Mucosa of descending colon (tissue), 3 donors: ENCODE measurements around the gene MARS1. TPM values are rescaled to one million over a fixed set of nuclear protein-coding genes. Genes with fewer than 3 reads are reported as not detected.

Source experiments
- ATAC-seq: fragments of 200-7000 bp; cut with Tn5 transposase; one replicate; pipeline ENCODE4 v1.9.1; 2020; ENCODE audit warnings: mild to moderate bottlenecking, moderate library complexity
- DNase-seq, 3 donors: peaks; one replicate each; pipeline ENCODE4 v3.0.0-alpha.2; 2020
- H3K36me3 ChIP-seq: fragments of 200-600 bp; one replicate; pipeline ENCODE4 v1.8.0; 2021; ENCODE audit warnings: low read depth, mild to moderate bottlenecking
- H3K4me1 ChIP-seq: fragments of 200-600 bp; one replicate; pipeline ENCODE4 v1.8.0; 2021; ENCODE audit warnings: low read depth, mild to moderate bottlenecking
- H3K4me3 ChIP-seq: fragments of 200-600 bp; one replicate; pipeline ENCODE4 v1.8.0; 2021; ENCODE audit warnings: mild to moderate bottlenecking
- H3K9me3 ChIP-seq: fragments of 200-600 bp; one replicate; pipeline ENCODE4 v1.8.0; 2021; ENCODE audit warnings: mild to moderate bottlenecking
- CTCF ChIP-seq: fragments of 200-600 bp; IDR thresholded peaks from one replicate; pipeline ENCODE4 v1.8.0; 2022; ENCODE audit warnings: antibody characterized with exemption, mild to moderate bottlenecking
- intact Hi-C, 2 donors: fragments of 100-400 bp; cut with DNase I in 1 of 2; cut with micrococcal nuclease in 1 of 2; formaldehyde crosslinking; loops; one replicate each; pipeline versions ENCODE4 v1.11.0 to v1.11.1; 2022; cut with DNase I, micrococcal nuclease
- total RNA-seq, 3 donors: library from RNA; stranded (reverse); fragmentation: NEBNext Ultra II Directional in 2 of 3; extraction: Animal tissue kit (Norgen Biotek cat#: 25700) in 2 of 3; gene quantifications; one replicate each; pipeline versions ENCODE4 v1.2.1 to v1.2.4, GENCODE V29; 2021 to 2023
- donor health status: DM: no; HTN: no; CAD: no; lungs with moderate emphysema.
- donor health status: DM: no; HTN: no; CAD: no.
- donor health status: DM: no; HTN: yes; CAD: no.

Gene MARS1
- total RNA-seq, 3 donors from 2014 or later: 63.7 to 117 (median 94.7) TPM

- DNase-seq (no peak), ATAC-seq (no peak)
- peaks cover 11% of the 10 kb centered on the region for H3K4me1 ChIP-seq
- H3K4me3 ChIP-seq: no peak overlapping the region
- H3K9me3 ChIP-seq: no peaks in the 10 kb centered on the region
- intact Hi-C loops: no loop called here
- H3K36me3 ChIP-seq: peaks cover 3% of the 10 kb centered on the region
- no peak for TF ChIP-seq CTCF
Measured at GRCh38 chr12:57548013-57548315, 60.1 kb downstream of the MARS1 start.

GRCh38 chr12:57548488-57548887 lies 60.6 kb downstream of the MARS1 start:
- H3K4me3 ChIP-seq: no peak overlapping the region
- DNase-seq (no peak), ATAC-seq (no peak)
- H3K4me1 ChIP-seq: peaks cover 11% of the 10 kb centered on the region
- TF ChIP-seq CTCF: no peak
- no peaks in the 10 kb centered on the region for H3K9me3 ChIP-seq
- H3K36me3 ChIP-seq: peaks cover 3% of the 10 kb centered on the region
- intact Hi-C loops: no loop called here

- Histone ChIP-seq H3K4me1 (peaks cover 11% of the 10 kb centered on the region), H3K4me3 (no peak overlapping the region), H3K9me3 (no peaks in the 10 kb centered on the region), H3K36me3 (peaks cover 3% of the 10 kb centered on the region)
- TF ChIP-seq CTCF: no peak
- DNase-seq: no peak
- no peak for ATAC-seq
- intact Hi-C loops: no loop called here
Measured at GRCh38 chr12:57549203-57549908, 61.5 kb downstream of the MARS1 start.

- intact Hi-C loops: no loop called here
- H3K4me1 ChIP-seq: peaks cover 11% of the 10 kb centered on the region
- no peak for TF ChIP-seq CTCF
- H3K4me3 ChIP-seq: no peak within 1 kb of the TSS
- DNase-seq (peak in 2 of 3 donors; percentile 56 to 59), ATAC-seq (peak; percentile 18)
- H3K9me3 ChIP-seq: no peaks in the 10 kb centered on the region
- peaks cover 3% of the 10 kb centered on the region for H3K36me3 ChIP-seq
Measured at GRCh38 chr12:57549909-57550640, 62.2 kb downstream of the MARS1 start, which contains the start of gene KIF5A. Gene KIF5A (plus strand): TSS chr12:57550044. CDS start chr12:57550272, 228 bp downstream.

GRCh38 chr12:57550641-57551549 lies 63.0 kb downstream of the MARS1 start:
- Histone ChIP-seq H3K4me3 (no peak overlapping the region), H3K9me3 (no peaks in the 10 kb centered on the region)
- no peak for ATAC-seq

More at GRCh38 chr12:57550641-57551549, 63.0 kb downstream of the MARS1 start:
- DNase-seq: no peak
- peaks cover 3% of the 10 kb centered on the region for H3K36me3 ChIP-seq
- intact Hi-C loops: no loop called here
- peaks cover 7% of the 10 kb centered on the region for H3K4me1 ChIP-seq
- no peak for TF ChIP-seq CTCF
